K562 (cell line): ENCODE data around the gene TESK1. TPM values are rescaled to one million over a fixed set of nuclear protein-coding genes. Genes with fewer than 3 reads are reported as not detected.
A peak's percentile ranks its signal among the peaks of the same experiment; 100 is the strongest.

ENCODE experiments used
- ATAC-seq: fragments of 200-7000 bp; cut with Tn5 transposase; 3 replicates; pipeline ENCODE4 v1.9.1; 2020; ENCODE audit warnings: moderate library complexity
- BruUV-seq: library from RNA; stranded (reverse); fragments of 400-500 nt; replicated peaks from 2 replicates; lab custom pipeline; 2021; lab: Mats Ljungman, UMichigan
- CTCF ChIA-PET: fragments of 300-600 bp; formaldehyde crosslinking; extraction: SDS; loops from one replicate; lab custom pipeline; 2021; ENCODE audit warnings: low intra/inter-chr PET ratio; lab: Yijun Ruan, JAX
- POLR2A ChIA-PET: fragments of 300-600, 350-650 bp; sonication (Branson Sonifier 250); formaldehyde crosslinking; extraction: SDS; loops from one replicate; lab custom pipeline; 2021; ENCODE audit warnings: antibody characterized with exemption, inconsistent platforms; lab: Yijun Ruan, JAX
- DNase-seq, 4 experiments: peaks; one replicate each; pipeline versions ENCODE4 v3.0.0 to v3.0.0-alpha.2; 2011 to 2018; ENCODE audit warnings: low spot score in 3 of 4, mixed read lengths in 3 of 4; ENCODE audit errors: extremely low read depth in 1 of 4
- FAIRE-seq: peaks from 2 replicates; lab custom pipeline; 2011; peaks lifted over from hg19 to GRCh38; lab: Jason Lieb, UNC
- H2AFZ ChIP-seq: 2 replicates; pipeline ENCODE4 v1.6.0; 2011; ENCODE audit warnings: low read depth, low read length, control low read depth, inconsistent platforms
- H3K27ac ChIP-seq: fragments of 200-600 bp; 3 replicates; pipeline ENCODE4 v1.8.0; 2011; ENCODE audit warnings: low read depth, mild to moderate bottlenecking, control low read depth, inconsistent platforms, low read length, moderate library complexity, mixed read lengths; ENCODE audit errors: extremely low read depth
- H3K27me3 ChIP-seq, 2 experiments: fragments of 300-600 bp in 1 of 2; 2 replicates in 1 of 2; 3 replicates in 1 of 2; pipeline versions ENCODE4 v1.6.0 to v1.8.0; 2011; ENCODE audit warnings: inconsistent platforms in 2 of 2, low read length in 2 of 2, mild to moderate bottlenecking in 1 of 2, mixed read lengths in 1 of 2, moderate library complexity in 1 of 2; ENCODE audit not compliant: control insufficient read depth in 2 of 2, insufficient read depth in 2 of 2
- H3K36me3 ChIP-seq: fragments of 300-600 bp; 3 replicates; pipeline ENCODE4 v1.8.0; 2011; ENCODE audit warnings: mild to moderate bottlenecking, low read length, inconsistent platforms; ENCODE audit not compliant: control insufficient read depth, insufficient read depth
- H3K4me1 ChIP-seq, 2 experiments: fragments of 200-600 bp in 1 of 2; replicated peaks in 1 of 2; 2 replicates in 1 of 2; 3 replicates in 1 of 2; pipeline versions ENCODE4 v1.5.1 to v1.8.0; 2011; ENCODE audit warnings: inconsistent platforms in 2 of 2, low read length in 2 of 2, mild to moderate bottlenecking in 1 of 2, mixed read lengths in 1 of 2, moderate library complexity in 1 of 2; ENCODE audit not compliant: control insufficient read depth in 2 of 2, insufficient read depth in 2 of 2
- H3K4me2 ChIP-seq: 2 replicates; pipeline ENCODE4 v1.6.1; 2011; ENCODE audit warnings: low read length, control low read depth, inconsistent platforms, mixed read lengths; ENCODE audit not compliant: insufficient read depth
- H3K4me3 ChIP-seq: fragments of 200-600 bp; sonication (generic), shearing (Covaris generic); 2 replicates; pipeline ENCODE4 v1.5.1; 2016; ENCODE audit warnings: control low read depth, inconsistent platforms
- H3K79me2 ChIP-seq: fragments of 200-600 bp; 3 replicates; pipeline ENCODE4 v1.8.0; 2011; ENCODE audit warnings: low read length, inconsistent platforms; ENCODE audit not compliant: control insufficient read depth, insufficient read depth
- H3K9ac ChIP-seq, 2 experiments: 2 replicates each; pipeline versions ENCODE4 v1.6.0 to v1.6.1; 2011; ENCODE audit warnings: low read depth in 2 of 2, low read length in 2 of 2, control low read depth in 1 of 2, inconsistent platforms in 1 of 2, mild to moderate bottlenecking in 1 of 2, mixed read lengths in 1 of 2; ENCODE audit not compliant: insufficient read depth in 1 of 2
- H3K9me1 ChIP-seq: one replicate; pipeline ENCODE4 v1.6.0; 2011; ENCODE audit warnings: inconsistent platforms, mild to moderate bottlenecking, low read length, moderate library complexity; ENCODE audit not compliant: control insufficient read depth, insufficient read depth
- H3K9me3 ChIP-seq: replicated peaks from 2 replicates; pipeline ENCODE4 v1.5.1; 2011; ENCODE audit warnings: low read depth, low read length, inconsistent platforms; ENCODE audit not compliant: control insufficient read depth, insufficient read depth
- H4K20me1 ChIP-seq: replicated peaks from 2 replicates; pipeline ENCODE4 v1.6.1; 2011; ENCODE audit warnings: low read length, inconsistent platforms, mixed read lengths; ENCODE audit not compliant: control insufficient read depth, insufficient read depth
- CHCHD3 ChIP-seq: fragments of 250-450 bp; sonication (Bioruptor Pico); IDR thresholded peaks from 2 replicates; pipeline ENCODE4 v2.1.2; 2022; ENCODE audit warnings: mild to moderate bottlenecking
- POLR2G ChIP-seq: fragments of 200-400 bp; formaldehyde crosslinking; IDR thresholded peaks from 2 replicates; pipeline ENCODE4 v1.6.1; 2017; ENCODE audit warnings: low read depth, mild to moderate bottlenecking, antibody characterized with exemption, low read length, moderate library complexity
- RBM22 ChIP-seq: fragments of 200-400 bp; formaldehyde crosslinking; IDR thresholded peaks from 2 replicates; pipeline ENCODE4 v1.6.1; 2018; ENCODE audit warnings: low read length, low read depth; ENCODE audit not compliant: poor library complexity, severe bottlenecking
- WGBS: fragments of 100-300 bp; shearing (Covaris generic); methylation state at CpG from one replicate; pipeline ENCODE4 v1.1.6; 2016; ENCODE audit warnings: low coverage, mixed read lengths; ENCODE audit not compliant: insufficient coverage; ENCODE audit errors: missing lambda C conversion rate; 5-methylcytosine and 5-hydroxymethylcytosine counted together
- in situ Hi-C: fragments of 300-500 bp; cut with MboI; formaldehyde crosslinking; loops from 4 replicates; pipeline ENCODE4 v1.15.0; 2018; ENCODE audit warnings: inconsistent platforms, mixed read lengths
- intact Hi-C: fragments of 100-400 bp; cut with micrococcal nuclease; formaldehyde crosslinking; loops from 2 replicates; pipeline ENCODE4 v1.14.2; 2022
- polyA plus RNA-seq, 8 experiments: library from polyadenylated mRNA; depleted of rRNA in 4 of 8; stranded (reverse) in 5 of 8; unstranded in 3 of 8; fragments of >200 nt; fragmentation: Nextera tagmentation in 2 of 8; fragmentation: Illumina TruSeq in 1 of 8; extraction: Ambion mirVana in 2 of 8; extraction: Trizol in 1 of 8; gene quantifications; 2 replicates each; pipeline versions ENCODE4 v1.2.1 to v1.2.3, GENCODE V29; 2011 to 2014; ENCODE audit warnings: inconsistent platforms in 1 of 8, missing spikeins in 1 of 8
- total RNA-seq, 7 experiments: library from RNA; depleted of rRNA in 6 of 7; stranded (reverse); fragments of >200 nt in 6 of 7; fragmentation: Illumina TruSeq in 2 of 7; extraction: Trizol in 2 of 7; gene quantifications; 2 replicates each; pipeline versions ENCODE4 v1.2.1 to v1.2.3, GENCODE V29; 2011 to 2021; ENCODE audit warnings: low replicate concordance in 1 of 7

Gene TESK1
- total and polyA plus RNA-seq, 9 of the 15 experiments (the other 6 are each of a cell fraction or from before 2014, with no cell fraction given) = 0.07 to 10.4 (median 4.1) TPM

GRCh38 chr9:35559792-35560530 lies 45.1 kb upstream of the TESK1 start:
- DNase-seq = no peak
- Histone ChIP-seq H3K9ac (peak overlapping the region in 1 of 2 experiments; percentile 26; a peak in 1 of 4 replicates), H3K4me1 (peaks cover 0 to 4% of the 10 kb centered on the region in 2 experiments; a peak in 1 of 5 replicates), H3K9me3 (no peaks in the 10 kb centered on the region), H3K9me1 (no peaks in the 10 kb centered on the region), H3K4me3 (no peak overlapping the region), H2AFZ (no peak overlapping the region), H3K27ac (no peak overlapping the region), H3K4me2 (no peak overlapping the region), H3K27me3 (no peaks in the 10 kb centered on the region), H4K20me1 (no peaks in the 10 kb centered on the region), H3K79me2 (no peaks in the 10 kb centered on the region), H3K36me3 (peaks cover 21% of the 10 kb centered on the region; the same call in 1 of the 3 replicates)
- no peak for FAIRE-seq
- intact Hi-C loops = no loop called here
- ChIA-PET CTCF (no interaction called here), POLR2A (no interaction called here)
- TF ChIP-seq CHCHD3 (CRISPR knock-in tag) (no peak), RBM22 (peak; percentile 23), POLR2G (peak; percentile 14; the same call in 1 of the 2 replicates)
- no TSS peak for BruUV-seq
- no peak for ATAC-seq
- in situ Hi-C loops = loop anchor here (10.0 to 25.0 kb wide), 2 partner anchors 285 to 673 kb away; a partner anchor contains a TSS
- 73% methylated on average over 8 of the region's 20 CpGs for WGBS
